Sigmoid colon (tissue), 4 donors: ENCODE data around the gene SMAD3.

Experiments used
- CTCF ChIP-seq, 4 experiments: fragments of 450-650 bp in 3 of 4; fragments of 200-600 bp in 1 of 4; IDR thresholded peaks; one replicate each; pipeline ENCODE4 v1.5.1; 2016 to 2019; ENCODE audit warnings: antibody characterized with exemption in 4 of 4, mild to moderate bottlenecking in 3 of 4, moderate library complexity in 2 of 4
- EP300 ChIP-seq, 4 donors: sonication (generic); formaldehyde crosslinking; IDR thresholded peaks; one replicate each; pipeline ENCODE4 v1.6.1; 2017; ENCODE audit warnings: antibody characterized with exemption in 4 of 4

- no peak for TF ChIP-seq CTCF (IDR thresholded peaks at IDR 0.05)
- no peak for TF ChIP-seq EP300 (IDR thresholded peaks at IDR 0.05)
These were observed 34.9 kb downstream of the SMAD3 start for GRCh38 chr15:67100124-67100791.
